LNCaP clone FGC (cell line): ENCODE results near the gene BMP15.

Experiments used
- DNase-seq: peaks from one replicate; pipeline ENCODE4 v3.0.0-alpha.2; 2011; ENCODE audit warnings: low read depth
- H3K4me3 ChIP-seq: 2 replicates; pipeline ENCODE4 v1.5.1; 2011; ENCODE audit warnings: mild to moderate bottlenecking, low read depth, low read length, control low read depth
- TF ChIP-seq, protein P1 (sequence below): IDR thresholded peaks from 2 replicates; pipeline ENCODE4 v1.5.1; 2012; ENCODE audit warnings: mild to moderate bottlenecking; ENCODE audit not compliant: control insufficient read depth, insufficient read depth; ENCODE audit errors: extremely low read depth

Gene BMP15

DNA sequence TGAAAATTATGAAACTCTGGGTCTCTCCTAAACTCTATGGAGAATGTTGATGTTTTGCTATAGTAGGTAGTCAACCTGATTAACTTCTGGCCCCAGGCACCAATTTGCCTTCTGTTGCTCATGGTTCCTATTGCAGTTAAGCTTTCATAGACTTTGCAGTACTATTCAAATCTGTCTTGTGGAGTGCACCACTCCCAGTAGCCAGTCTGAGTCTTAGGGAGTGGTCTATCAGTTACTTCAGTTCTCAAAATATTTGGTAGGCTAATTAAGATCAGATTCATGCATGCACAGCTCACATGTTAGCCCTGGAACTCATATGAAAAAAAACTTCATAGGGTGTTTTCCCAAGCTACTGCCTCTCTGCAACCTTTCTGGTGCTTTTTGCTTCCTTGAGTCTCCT is 53.3 kb downstream of the BMP15 start:
- DNase-seq, result no peak
- H3K4me3 ChIP-seq, result no peak overlapping the region
- TF ChIP-seq, protein P1, sequence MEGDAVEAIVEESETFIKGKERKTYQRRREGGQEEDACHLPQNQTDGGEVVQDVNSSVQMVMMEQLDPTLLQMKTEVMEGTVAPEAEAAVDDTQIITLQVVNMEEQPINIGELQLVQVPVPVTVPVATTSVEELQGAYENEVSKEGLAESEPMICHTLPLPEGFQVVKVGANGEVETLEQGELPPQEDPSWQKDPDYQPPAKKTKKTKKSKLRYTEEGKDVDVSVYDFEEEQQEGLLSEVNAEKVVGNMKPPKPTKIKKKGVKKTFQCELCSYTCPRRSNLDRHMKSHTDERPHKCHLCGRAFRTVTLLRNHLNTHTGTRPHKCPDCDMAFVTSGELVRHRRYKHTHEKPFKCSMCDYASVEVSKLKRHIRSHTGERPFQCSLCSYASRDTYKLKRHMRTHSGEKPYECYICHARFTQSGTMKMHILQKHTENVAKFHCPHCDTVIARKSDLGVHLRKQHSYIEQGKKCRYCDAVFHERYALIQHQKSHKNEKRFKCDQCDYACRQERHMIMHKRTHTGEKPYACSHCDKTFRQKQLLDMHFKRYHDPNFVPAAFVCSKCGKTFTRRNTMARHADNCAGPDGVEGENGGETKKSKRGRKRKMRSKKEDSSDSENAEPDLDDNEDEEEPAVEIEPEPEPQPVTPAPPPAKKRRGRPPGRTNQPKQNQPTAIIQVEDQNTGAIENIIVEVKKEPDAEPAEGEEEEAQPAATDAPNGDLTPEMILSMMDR, result no peak
